Measurements from ENCODE around the gene MT4. TPM values are rescaled to one million over a fixed set of nuclear protein-coding genes. Genes with fewer than 3 reads are reported as not detected.
"Not testable (repeated sequence)": the region's sequence is repeated elsewhere in the genome, so short reads cannot be mapped to it uniquely, and the experiment has no call there.

Gene MT4
- total and polyA plus RNA-seq, 2 donors: 7.5 to 38.1 TPM

- Histone ChIP-seq H3K4me3 (ENCODE audit: low read length in 2 of 2) (no peak overlapping the region), H3K4me1 (ENCODE audit: control insufficient read depth in 2 of 2, insufficient read depth in 2 of 2, low read length in 2 of 2) (peaks cover 0 to 3% of the 10 kb centered on the region in 2 donors), H3K27ac (ENCODE audit: low read depth in 1 of 2, low read length in 1 of 2) (no peak overlapping the region), H3K9me3 (ENCODE audit: control insufficient read depth in 2 of 2, insufficient read depth in 1 of 2, low read length in 1 of 2) (no peaks in the 10 kb centered on the region), H3K36me3 (ENCODE audit: control insufficient read depth in 2 of 2, insufficient read depth in 2 of 2, low read length in 1 of 2) (no peaks in the 10 kb centered on the region), H3K27me3 (ENCODE audit: control insufficient read depth in 2 of 2, insufficient read depth in 1 of 2, low read length in 1 of 2) (peaks cover 0 to 3% of the 10 kb centered on the region in 2 donors)
- peak; percentile 36 to 83 (median 59) for DNase-seq (ENCODE audit: low read depth in 6 of 9, low spot score in 9 of 9)
- WGBS: 31% methylated on average over 8 of the region's 8 CpGs
Measured at GRCh38 chr16:56576585-56577299, 11.9 kb downstream of the MT4 start.

GRCh38 chr16:56577300-56577625 is 12.4 kb downstream of the MT4 start:
- no peak overlapping the region for H3K27ac ChIP-seq (ENCODE audit: low read depth in 1 of 2, low read length in 1 of 2)

GRCh38 chr16:56580391-56581048 is 15.6 kb downstream of the MT4 start:
- H3K4me3 ChIP-seq (ENCODE audit: low read length in 2 of 2): no peak overlapping the region
- H3K27me3 ChIP-seq (ENCODE audit: control insufficient read depth in 2 of 2, insufficient read depth in 1 of 2, low read length in 1 of 2): peaks cover 0 to 28% of the 10 kb centered on the region in 2 donors
- H3K9me3 ChIP-seq (ENCODE audit: control insufficient read depth in 2 of 2, insufficient read depth in 1 of 2, low read length in 1 of 2): no peaks in the 10 kb centered on the region
- DNase-seq (ENCODE audit: low read depth in 6 of 9, low spot score in 9 of 9): no peak
- WGBS: 95% methylated on average over 6 of the region's 6 CpGs
- H3K36me3 ChIP-seq (ENCODE audit: control insufficient read depth in 2 of 2, insufficient read depth in 2 of 2, low read length in 1 of 2): no peaks in the 10 kb centered on the region
- H3K4me1 ChIP-seq (ENCODE audit: control insufficient read depth in 2 of 2, insufficient read depth in 2 of 2, low read length in 2 of 2): peaks cover 0 to 3% of the 10 kb centered on the region in 2 donors
- H3K27ac ChIP-seq (ENCODE audit: low read depth in 1 of 2, low read length in 1 of 2): no peak overlapping the region

More at GRCh38 chr16:56577300-56577625, 12.4 kb downstream of the MT4 start:
- no peak for DNase-seq (ENCODE audit: low read depth in 6 of 9, low spot score in 9 of 9)
- no peaks in the 10 kb centered on the region for H3K36me3 ChIP-seq (ENCODE audit: control insufficient read depth in 2 of 2, insufficient read depth in 2 of 2, low read length in 1 of 2)
- no peaks in the 10 kb centered on the region for H3K9me3 ChIP-seq (ENCODE audit: control insufficient read depth in 2 of 2, insufficient read depth in 1 of 2, low read length in 1 of 2)
- 84% methylated on average over 4 of the region's 4 CpGs for WGBS
- peaks cover 0 to 3% of the 10 kb centered on the region in 2 donors for H3K4me1 ChIP-seq (ENCODE audit: control insufficient read depth in 2 of 2, insufficient read depth in 2 of 2, low read length in 2 of 2)
- no peak overlapping the region for H3K4me3 ChIP-seq (ENCODE audit: low read length in 2 of 2)
- peaks cover 0 to 8% of the 10 kb centered on the region in 2 donors for H3K27me3 ChIP-seq (ENCODE audit: control insufficient read depth in 2 of 2, insufficient read depth in 1 of 2, low read length in 1 of 2)

DNA sequence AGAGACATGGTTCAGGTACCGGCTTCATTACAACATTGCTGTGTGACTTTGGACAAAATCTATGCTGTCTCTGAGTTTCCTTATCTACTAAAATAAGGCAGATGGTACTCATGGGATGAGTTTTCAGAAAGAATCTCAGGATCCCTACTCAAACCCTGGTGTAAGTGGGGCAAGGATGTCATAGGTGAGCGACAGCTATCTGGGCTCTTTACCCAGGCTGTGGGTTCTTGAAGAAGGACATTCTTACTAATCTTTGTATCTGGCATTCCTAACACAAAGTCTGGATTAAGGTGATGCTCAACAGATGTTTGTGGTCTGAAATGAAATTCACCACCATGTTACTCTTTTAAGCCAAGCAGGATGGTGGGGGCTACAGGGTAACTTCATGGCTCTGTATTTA is 18.0 kb downstream of the MT4 start:
- H3K4me1 ChIP-seq (ENCODE audit: control insufficient read depth in 2 of 2, insufficient read depth in 2 of 2, low read length in 2 of 2); DNase-seq (ENCODE audit: low read depth in 6 of 9, low spot score in 9 of 9); H3K27ac ChIP-seq (ENCODE audit: low read depth in 1 of 2, low read length in 1 of 2); H3K9me3 ChIP-seq (ENCODE audit: control insufficient read depth in 2 of 2, insufficient read depth in 1 of 2, low read length in 1 of 2); H3K36me3 ChIP-seq (ENCODE audit: control insufficient read depth in 2 of 2, insufficient read depth in 2 of 2, low read length in 1 of 2); H3K4me3 ChIP-seq (ENCODE audit: low read length in 2 of 2): not testable (repeated sequence)
- H3K27me3 ChIP-seq (ENCODE audit: control insufficient read depth in 2 of 2, insufficient read depth in 1 of 2, low read length in 1 of 2): peaks cover 13 to 46% of the 10 kb centered on the region in 2 donors
- WGBS: 98% methylated on average over 2 of the region's 2 CpGs

- no peaks in the 10 kb centered on the region for H3K9me3 ChIP-seq (ENCODE audit: control insufficient read depth in 2 of 2, insufficient read depth in 1 of 2, low read length in 1 of 2)
- H3K36me3 ChIP-seq (ENCODE audit: control insufficient read depth in 2 of 2, insufficient read depth in 2 of 2, low read length in 1 of 2): no peaks in the 10 kb centered on the region
- H3K27me3 ChIP-seq (ENCODE audit: control insufficient read depth in 2 of 2, insufficient read depth in 1 of 2, low read length in 1 of 2): peaks cover 16 to 53% of the 10 kb centered on the region in 2 donors
- WGBS: 91% methylated on average over 11 of the region's 11 CpGs
- no peak for DNase-seq (ENCODE audit: low read depth in 6 of 9, low spot score in 9 of 9)
- H3K27ac ChIP-seq (ENCODE audit: low read depth in 1 of 2, low read length in 1 of 2): no peak overlapping the region
- no peaks in the 10 kb centered on the region for H3K4me1 ChIP-seq (ENCODE audit: control insufficient read depth in 2 of 2, insufficient read depth in 2 of 2, low read length in 2 of 2)
- H3K4me3 ChIP-seq (ENCODE audit: low read length in 2 of 2): no peak overlapping the region
Measured at GRCh38 chr16:56583351-56584168, 18.7 kb downstream of the MT4 start.

DNA sequence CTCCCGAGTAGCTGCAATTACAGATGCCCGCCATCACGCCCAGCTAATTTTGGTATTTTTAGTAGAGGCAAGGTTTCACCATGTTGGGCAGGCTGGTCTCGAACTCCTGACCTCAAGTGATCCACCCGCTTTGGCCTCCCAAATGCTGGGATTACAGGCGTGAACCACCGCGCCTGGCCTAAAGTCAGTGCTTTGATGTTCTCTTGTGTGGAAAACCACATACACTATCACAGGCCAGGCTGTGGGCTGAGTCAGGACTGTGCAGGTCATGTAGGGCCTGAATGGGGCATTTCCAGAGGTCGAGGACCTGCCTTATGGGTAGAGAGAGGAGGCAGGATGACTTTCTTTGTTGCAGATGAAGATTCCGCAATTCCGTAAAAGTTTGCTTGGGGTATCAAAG is 19.4 kb downstream of the MT4 start:
- H3K4me1 ChIP-seq (ENCODE audit: control insufficient read depth in 2 of 2, insufficient read depth in 2 of 2, low read length in 2 of 2): peaks cover 0 to 3% of the 10 kb centered on the region in 2 donors

DNA sequence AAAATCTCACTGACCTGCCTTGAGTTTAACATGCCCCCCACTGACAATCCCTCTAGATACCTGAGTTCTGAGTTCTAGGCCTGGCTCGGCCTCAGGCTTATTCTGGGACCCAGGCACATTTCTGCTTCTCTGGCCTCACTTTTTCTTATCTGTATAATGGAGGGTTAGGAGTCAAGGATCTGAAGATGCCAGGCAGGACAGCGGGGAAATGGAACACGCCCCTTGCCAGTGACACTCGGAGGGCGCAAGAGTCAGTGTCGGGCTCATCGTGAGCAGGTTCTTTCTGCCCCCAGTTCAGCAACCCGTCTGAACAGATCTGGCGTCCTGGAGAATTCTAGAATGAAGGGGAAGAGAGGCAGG is 23.9 kb downstream of the MT4 start:
- H3K27ac ChIP-seq (ENCODE audit: low read depth in 1 of 2, low read length in 1 of 2): no peak overlapping the region
- no peaks in the 10 kb centered on the region for H3K9me3 ChIP-seq (ENCODE audit: control insufficient read depth in 2 of 2, insufficient read depth in 1 of 2, low read length in 1 of 2)
- peaks cover 4% of the 10 kb centered on the region in 2 donors for H3K4me1 ChIP-seq (ENCODE audit: control insufficient read depth in 2 of 2, insufficient read depth in 2 of 2, low read length in 2 of 2)
- no peak for DNase-seq (ENCODE audit: low read depth in 6 of 9, low spot score in 9 of 9)
- no peak overlapping the region for H3K4me3 ChIP-seq (ENCODE audit: low read length in 2 of 2)
- H3K36me3 ChIP-seq (ENCODE audit: control insufficient read depth in 2 of 2, insufficient read depth in 2 of 2, low read length in 1 of 2): no peaks in the 10 kb centered on the region
- H3K27me3 ChIP-seq (ENCODE audit: control insufficient read depth in 2 of 2, insufficient read depth in 1 of 2, low read length in 1 of 2): peaks cover 31 to 70% of the 10 kb centered on the region in 2 donors
- WGBS: 44% methylated on average over 9 of the region's 9 CpGs

More for the DNA sequence above, 19.4 kb downstream of the MT4 start:
- Histone ChIP-seq H3K36me3 (ENCODE audit: control insufficient read depth in 2 of 2, insufficient read depth in 2 of 2, low read length in 1 of 2) (no peaks in the 10 kb centered on the region), H3K27ac (ENCODE audit: low read depth in 1 of 2, low read length in 1 of 2) (no peak overlapping the region), H3K9me3 (ENCODE audit: control insufficient read depth in 2 of 2, insufficient read depth in 1 of 2, low read length in 1 of 2) (no peaks in the 10 kb centered on the region), H3K4me3 (ENCODE audit: low read length in 2 of 2) (no peak overlapping the region), H3K27me3 (ENCODE audit: control insufficient read depth in 2 of 2, insufficient read depth in 1 of 2, low read length in 1 of 2) (peaks cover 23 to 60% of the 10 kb centered on the region in 2 donors)
- no peak for DNase-seq (ENCODE audit: low read depth in 6 of 9, low spot score in 9 of 9)
- WGBS: 93% methylated on average over 11 of the region's 11 CpGs

DNA sequence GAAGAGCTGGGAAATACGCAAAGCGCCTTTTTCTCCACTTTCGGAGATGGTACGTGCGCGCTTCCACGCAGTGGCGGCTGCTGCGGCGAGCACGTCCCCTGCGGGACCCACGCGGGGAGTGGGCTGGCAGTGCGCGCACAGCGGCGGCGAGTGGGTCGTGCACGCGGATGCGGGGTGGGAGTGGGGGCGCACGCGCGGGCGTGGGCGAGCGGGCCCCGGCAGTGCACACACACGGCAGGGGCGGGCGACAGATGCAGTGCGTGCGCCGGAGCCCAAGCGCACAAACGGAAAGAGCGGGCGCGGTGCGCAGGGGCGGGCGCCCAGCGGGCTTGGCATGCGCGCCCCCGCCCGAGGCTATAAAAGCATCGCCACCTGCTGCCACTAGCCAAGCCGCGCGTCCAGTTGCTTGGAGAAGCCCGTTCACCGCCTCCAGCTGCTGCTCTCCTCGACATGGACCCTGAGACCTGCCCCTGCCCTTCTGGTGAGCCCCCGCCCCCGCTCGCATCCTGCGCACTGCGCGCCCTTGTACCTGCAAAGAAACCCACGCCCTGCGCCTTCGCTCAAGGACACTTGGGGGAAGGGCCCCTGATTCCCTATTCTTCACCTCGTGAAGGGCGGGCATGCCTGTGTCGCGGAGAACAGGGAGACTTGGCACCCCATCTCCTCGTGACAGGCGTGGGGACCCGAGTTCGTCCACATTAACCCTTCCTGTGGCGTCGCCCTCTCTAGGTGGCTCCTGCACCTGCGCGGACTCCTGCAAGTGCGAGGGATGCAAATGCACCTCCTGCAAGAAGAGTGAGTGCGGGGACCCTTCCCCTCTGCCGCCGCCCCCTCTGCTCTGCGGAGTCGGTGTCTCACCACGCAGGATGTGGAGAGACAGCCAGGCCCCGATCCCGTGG is 24.5 kb downstream of the MT4 start, which contains the start of gene MT3:
Gene MT3, plus strand, starts transcription at position 388 of the 899 bp plus-strand sequence. Its CDS starts 63 bp downstream, at position 451.
- H3K9me3 ChIP-seq (ENCODE audit: control insufficient read depth in 2 of 2, insufficient read depth in 1 of 2, low read length in 1 of 2): no peaks in the 10 kb centered on the region
- H3K27me3 ChIP-seq (ENCODE audit: control insufficient read depth in 2 of 2, insufficient read depth in 1 of 2, low read length in 1 of 2): peaks cover 31 to 64% of the 10 kb centered on the region in 2 donors
- WGBS: 6% methylated on average over 87 of the region's 87 CpGs
- peak within 1 kb of the TSS in 1 of 2 donors; percentile 32 for H3K4me3 ChIP-seq (ENCODE audit: low read length in 2 of 2)
- H3K4me1 ChIP-seq (ENCODE audit: control insufficient read depth in 2 of 2, insufficient read depth in 2 of 2, low read length in 2 of 2): peaks cover 4% of the 10 kb centered on the region in 2 donors
- no peak within 1 kb of the TSS for H3K27ac ChIP-seq (ENCODE audit: low read depth in 1 of 2, low read length in 1 of 2)
- H3K36me3 ChIP-seq (ENCODE audit: control insufficient read depth in 2 of 2, insufficient read depth in 2 of 2, low read length in 1 of 2): no peaks in the 10 kb centered on the region
- DNase-seq (ENCODE audit: low read depth in 6 of 9, low spot score in 9 of 9): no peak

Measured in thymus (tissue), 11 donors.